ENCODE measurements around the gene EYA4.

DNA sequence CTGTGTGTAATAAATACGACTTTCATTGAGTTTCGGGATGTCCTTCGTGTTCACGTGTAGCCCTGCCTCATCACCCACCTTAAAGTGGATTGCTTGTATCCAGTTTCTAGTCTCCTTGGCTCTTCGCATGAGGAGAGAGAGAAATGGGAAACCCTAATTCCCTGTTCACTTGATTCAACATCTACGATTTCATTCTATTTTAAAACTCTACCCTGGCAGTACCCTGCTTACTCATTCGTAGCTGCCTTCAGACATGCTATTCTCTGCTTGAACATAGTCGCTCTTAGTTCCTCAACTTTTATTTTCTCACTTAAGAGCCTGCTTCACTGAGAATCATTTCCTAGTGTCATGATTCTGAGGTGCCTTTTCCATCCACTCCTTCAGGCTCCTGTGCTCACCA lies 163.6 kb downstream of the EYA4 start:
- TF ChIP-seq, protein P1, sequence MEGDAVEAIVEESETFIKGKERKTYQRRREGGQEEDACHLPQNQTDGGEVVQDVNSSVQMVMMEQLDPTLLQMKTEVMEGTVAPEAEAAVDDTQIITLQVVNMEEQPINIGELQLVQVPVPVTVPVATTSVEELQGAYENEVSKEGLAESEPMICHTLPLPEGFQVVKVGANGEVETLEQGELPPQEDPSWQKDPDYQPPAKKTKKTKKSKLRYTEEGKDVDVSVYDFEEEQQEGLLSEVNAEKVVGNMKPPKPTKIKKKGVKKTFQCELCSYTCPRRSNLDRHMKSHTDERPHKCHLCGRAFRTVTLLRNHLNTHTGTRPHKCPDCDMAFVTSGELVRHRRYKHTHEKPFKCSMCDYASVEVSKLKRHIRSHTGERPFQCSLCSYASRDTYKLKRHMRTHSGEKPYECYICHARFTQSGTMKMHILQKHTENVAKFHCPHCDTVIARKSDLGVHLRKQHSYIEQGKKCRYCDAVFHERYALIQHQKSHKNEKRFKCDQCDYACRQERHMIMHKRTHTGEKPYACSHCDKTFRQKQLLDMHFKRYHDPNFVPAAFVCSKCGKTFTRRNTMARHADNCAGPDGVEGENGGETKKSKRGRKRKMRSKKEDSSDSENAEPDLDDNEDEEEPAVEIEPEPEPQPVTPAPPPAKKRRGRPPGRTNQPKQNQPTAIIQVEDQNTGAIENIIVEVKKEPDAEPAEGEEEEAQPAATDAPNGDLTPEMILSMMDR (IDR thresholded peaks at IDR 0.05; ENCODE audit: insufficient read depth, low read length, poor library complexity, severe bottlenecking) = no peak
- TF ChIP-seq EZH2phosphoT487 (conservative IDR thresholded peaks at IDR 0.05; ENCODE audit: low read length) = no peak

All from SU-DHL-6 (cell line).